GOT3 (cell line): ENCODE results near the gene CDC20B.

Source experiments
- DNase-seq: peaks from one replicate; lab custom pipeline; 2025; ENCODE audit warnings: mixed read lengths; lab: John Stamatoyannopoulos, UW

Gene CDC20B

DNA sequence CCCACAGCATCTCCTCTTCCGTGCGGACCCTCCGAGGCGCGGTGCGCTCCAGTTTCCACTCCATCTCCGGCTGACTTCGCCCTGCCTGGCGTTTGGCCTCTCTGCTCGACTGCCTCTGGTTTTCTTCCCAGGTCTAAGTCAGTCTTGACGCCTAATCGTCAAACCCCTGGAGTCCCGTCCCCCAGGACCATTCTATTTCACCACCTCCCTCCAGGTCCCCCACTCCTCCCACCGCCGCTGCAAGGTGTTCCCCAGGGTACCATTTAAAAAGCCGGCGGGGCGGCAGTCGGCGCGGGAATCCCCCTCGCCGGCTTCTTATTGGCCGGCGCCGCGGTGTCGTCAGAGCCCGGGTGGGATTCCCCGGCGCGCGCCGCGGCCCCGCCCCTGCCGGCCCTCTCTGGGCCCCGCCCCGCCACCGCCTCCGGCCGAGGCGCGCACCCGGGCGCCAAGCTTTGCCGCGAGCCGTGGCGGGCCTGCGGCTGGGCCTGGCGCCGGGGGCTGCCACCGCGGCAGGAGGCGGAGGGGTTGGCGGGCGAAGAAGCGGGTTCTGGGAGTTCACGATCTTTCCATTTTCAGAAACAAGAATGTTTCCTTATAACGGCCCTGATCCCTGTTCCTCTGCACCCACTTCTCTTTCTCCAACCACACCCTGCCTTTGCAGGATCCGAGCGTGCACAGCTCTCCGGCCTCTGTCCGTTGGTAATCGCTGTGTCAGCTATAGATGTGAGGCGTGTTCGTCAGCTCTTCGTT, at the start of gene CDC20B:
Gene CDC20B (minus strand): TSS at position 241 of the 750 bp plus-strand sequence. CDS start 177 bp downstream, at position 64.
- DNase-seq, result peak; percentile 24

- DNase-seq, result no peak
Observed at GRCh38 chr5:55222092-55222984, 49.4 kb upstream of the CDC20B start.

DNA sequence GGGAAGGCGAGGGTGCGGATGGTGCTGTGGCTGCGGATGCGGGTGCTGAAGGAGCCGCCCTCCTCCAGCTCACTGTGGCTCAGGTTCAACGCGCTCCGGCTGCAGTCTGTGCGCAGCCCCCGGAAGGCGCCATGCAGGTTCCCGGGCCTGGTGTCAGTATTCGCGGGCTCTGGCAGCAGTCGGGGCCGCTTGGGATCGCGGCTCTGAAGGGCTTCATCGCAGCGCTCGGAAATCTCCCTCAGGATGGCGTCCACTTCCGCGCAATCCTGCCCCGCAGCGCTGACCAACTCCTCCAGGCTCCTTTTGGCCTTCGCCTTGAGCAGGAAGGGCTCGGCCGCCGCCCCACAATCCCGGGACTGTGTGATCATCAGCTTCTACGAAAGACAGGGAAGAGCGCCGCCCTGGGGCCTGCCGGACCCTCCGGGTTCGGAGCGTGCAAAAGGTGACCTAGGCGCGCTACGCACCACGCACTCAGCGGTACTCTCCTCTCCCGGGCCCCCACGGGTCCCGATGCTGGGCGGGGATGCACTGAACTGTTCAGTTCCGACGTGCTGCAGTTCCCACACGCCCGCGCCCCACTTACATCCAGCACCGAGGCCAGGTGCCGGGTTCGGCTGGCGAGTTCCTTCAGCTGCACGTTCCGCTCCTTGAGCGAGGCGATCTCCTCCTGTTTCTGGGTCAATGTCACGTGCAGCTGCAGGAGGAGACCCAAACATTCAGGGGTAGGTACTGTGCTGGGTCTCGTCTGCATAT, 47.6 kb upstream of the CDC20B start:
- no peak for DNase-seq

DNA sequence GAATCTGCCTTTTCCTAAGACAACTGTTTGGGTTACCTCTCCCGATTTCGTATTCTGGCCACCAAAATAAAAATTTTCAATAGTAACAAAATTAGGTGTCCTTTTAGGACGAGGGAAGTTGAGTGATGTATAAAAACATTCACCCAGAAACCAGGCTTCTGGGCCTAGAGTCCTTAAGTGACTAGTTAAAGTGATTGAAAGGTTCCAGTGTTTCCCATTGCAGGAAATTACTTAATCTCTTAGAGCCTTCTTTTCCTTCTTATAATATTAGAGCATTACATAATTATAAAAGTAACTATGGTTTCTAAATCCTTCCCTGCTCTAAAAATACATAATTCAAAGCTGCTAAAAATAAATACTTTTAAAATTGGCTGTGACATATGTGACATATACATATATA, 46.8 kb upstream of the CDC20B start:
- no peak for DNase-seq

DNA sequence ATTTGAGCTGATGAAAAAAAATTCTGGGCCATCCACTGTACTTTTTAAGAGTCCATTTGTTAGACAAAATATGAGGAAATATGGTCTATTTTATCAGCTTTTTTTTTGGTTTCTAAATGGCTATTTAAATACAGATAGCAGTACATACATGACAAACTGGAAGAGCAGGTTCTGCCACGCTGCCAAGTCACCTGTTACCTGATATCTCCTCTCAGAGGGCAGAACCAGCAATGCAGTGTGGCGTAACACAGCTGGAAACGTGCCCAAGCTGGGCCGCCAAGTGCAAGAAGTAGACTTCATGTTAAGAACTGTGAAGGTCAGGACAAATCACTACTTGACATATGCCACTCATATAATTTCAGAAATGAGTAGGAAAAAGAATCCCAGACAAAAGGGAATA, 46.0 kb upstream of the CDC20B start:
- no peak for DNase-seq

DNA sequence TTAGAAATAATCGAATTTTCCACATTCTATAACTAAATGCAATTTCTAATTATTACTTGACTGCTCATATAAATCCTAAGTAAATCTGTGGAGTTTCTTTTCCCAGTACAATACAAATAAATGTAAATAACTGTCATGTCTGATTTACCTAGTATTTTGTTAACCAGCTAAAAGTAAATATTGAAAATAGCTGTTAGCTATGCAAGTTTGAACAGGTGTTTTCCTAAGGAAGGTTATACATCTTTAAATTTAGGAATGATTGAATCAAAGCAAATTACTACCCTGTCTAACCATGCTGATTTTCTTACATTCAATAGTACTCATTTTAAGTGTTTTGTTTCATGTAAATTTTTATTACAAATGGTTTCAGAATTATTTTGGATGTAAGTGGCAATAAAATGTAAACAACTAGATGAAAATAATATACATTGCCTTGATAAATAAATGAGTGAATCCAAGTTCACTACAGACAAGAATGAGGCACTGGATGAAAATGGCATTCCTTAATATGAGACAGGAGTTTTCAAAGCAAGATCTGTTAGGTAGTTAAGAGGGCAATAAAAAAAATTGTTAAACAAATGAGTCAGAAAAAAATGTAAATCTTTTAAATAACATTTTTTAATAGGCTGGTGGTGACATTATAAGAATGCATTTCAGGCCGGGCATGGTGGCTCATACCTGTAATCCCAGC, 38.4 kb upstream of the CDC20B start:
- DNase-seq, result no peak

GRCh38 chr5:55205001-55205400, 32.0 kb upstream of the CDC20B start:
- DNase-seq, result no peak

- DNase-seq, result no peak
Observed at GRCh38 chr5:55191165-55191564, 18.2 kb upstream of the CDC20B start.

DNA sequence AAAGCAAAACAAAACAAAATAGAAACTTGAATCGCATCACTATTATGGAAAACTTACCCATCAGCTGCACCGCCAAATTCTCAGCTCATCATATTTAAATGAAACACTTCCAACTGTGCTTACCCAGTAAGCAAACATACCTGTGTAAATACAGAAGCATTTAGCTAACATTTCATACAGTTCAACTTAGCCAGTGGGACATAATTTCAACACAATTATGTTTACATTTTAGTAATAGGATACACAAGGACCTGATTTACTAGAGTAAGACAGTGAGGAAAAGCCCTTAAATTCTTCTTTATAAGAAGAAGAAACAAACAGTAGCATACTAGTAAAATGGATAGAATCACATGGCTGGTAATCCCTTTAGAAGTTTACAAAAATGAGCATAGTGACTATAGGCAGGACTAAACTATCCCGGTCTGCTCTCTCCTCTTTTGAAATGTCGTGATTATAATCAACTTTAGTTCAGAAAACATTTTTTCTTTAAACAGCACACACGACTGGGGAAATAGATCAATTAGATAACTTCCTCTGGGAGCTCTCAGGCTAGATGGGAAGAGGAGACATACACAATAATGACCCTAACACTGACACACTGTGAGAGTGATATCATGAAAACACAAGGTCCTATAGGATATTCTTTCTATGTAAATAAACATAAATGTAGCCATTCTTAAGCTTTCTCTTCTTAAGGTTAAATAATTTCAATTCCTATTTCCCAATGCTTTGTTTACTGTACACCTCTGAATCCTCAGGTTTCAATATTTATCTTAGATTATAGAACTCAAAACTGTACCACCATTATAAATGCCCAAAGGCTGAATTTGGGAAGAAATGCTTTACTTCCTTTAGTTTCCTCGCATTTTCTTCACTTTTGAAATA, 15.9 kb upstream of the CDC20B start:
- DNase-seq, result no peak

- no peak for DNase-seq
Observed at GRCh38 chr5:55187370-55187769, 14.4 kb upstream of the CDC20B start.

DNA sequence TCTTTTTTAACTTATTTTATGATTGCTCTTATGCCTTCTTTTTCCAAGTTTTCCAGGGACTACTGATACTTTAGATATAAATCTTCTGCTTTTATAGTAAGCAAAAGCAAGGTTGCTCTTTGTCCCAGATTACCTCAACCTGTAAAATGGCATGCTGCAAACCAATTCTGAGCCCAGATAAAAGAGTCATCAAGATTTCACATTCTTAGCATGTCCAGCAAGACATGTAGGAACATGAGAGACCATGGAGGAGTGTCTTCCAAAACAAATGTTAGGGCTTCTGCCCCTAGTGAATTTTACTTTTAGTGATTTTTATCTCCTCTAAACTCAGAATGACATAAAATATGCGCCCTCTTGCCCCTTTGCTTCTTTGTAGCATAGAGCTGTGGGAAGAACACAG, 7.0 kb upstream of the CDC20B start:
- DNase-seq, result no peak

DNA sequence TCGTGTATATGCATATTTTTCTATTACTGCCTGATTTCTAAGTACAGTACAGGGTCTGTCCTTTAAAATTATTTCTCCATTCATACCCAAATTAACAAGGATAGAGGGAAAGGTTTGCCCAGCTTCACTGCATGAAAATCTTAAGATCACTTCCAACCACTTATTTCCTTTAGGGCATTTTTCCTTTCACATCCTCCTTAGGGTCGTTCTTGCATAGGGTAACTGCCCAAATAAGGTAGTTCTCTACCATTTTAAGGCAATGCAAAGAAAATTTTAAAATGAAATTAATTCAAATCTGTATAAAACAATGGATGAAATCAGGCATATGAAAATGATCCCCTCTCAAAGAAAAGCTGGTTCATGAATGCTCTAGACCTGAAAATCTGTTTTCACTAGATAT, 4.1 kb upstream of the CDC20B start:
- DNase-seq, result no peak

DNA sequence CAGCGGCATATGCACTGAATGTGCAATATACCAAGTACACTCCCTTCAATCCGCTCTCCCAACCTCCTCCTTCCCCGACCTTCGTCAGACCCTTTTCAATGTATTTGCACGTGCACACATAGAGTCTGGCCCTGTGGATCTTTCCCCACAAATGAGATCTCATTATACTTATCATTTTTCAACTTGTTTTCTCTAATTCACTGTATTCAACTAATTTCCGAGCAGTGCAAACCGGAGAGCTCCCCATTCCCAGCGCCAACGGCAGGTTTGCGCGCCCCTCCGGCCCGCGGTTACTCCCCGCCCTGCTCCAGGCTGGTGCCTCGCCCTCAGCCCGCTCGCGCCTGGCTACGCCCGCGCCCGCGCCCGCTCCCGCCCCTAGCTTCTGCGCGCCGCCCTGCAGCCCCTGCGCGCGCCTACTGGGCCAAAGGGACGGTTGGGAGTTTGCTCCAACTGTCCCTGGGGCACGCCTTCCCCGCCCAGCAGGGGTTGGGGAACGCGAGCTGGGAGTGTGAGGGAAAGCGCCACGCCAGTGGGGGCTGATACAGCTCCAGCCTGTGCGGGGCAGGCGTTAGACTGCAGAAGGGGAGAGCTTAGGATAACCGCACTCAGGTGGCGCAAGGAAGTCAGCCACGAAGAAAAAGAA, 3.3 kb upstream of the CDC20B start:
- DNase-seq, result no peak

DNA sequence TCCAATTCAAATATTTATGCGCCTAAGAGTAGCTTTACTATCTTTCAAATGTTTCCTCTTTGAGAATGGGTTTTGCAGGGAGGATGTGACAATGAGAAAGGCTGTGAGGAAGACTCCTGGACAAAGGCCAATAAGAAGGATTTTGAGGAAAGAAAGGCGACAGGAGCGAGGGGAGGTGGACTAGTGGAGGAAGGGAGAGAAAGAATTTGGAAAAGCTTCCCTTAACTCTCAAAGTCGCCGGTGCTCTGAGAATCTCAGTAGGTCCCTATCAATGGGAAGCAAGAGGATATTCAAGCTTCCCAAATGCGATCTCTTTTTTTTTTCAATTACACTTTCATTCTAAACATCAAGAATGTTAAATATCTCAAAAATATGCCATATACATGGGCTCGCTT, 2.8 kb upstream of the CDC20B start:
- no peak for DNase-seq

GRCh38 chr5:55173687-55174230, 782 bp upstream of the CDC20B start:
- DNase-seq, result no peak

DNA sequence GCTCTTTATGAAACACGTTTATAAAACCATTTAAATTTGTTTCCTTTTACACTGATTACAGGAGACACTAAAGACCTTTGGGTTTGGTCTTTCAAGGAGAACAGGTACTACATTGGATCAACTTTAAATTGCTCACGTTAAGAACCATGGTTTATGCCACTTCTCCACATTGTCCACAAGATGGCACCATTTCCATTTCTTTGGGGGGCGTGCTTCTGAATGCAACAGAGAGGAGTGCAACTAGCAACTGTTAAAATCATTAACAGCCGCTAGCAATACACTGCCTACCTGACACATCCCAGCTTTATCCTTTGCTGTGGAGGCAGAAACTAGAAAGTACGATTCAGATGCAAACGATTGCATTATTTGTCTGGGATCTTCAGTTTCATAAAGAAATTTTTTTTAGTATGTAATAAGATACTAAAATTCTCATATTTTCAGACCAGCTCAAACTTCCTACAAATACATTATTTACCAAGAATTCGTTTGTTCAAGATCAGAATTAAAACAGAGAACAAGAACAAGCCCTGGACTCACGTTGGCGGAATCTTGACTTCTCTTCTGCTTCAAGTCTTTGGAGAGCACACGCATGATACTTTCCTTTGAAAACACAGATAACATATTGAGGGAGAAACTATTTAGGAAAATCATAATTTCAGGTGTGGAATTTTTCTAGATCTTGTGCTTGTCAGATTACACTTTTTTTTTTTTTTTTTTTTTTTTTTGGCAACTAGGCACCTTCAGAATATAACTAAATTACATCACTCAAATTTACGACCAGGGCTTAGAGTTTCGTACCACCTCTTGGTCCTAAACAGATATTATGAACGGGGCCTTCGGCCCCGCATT, 702 bp downstream of the CDC20B start:
- DNase-seq, result no peak

- DNase-seq, result no peak
Observed at GRCh38 chr5:55171471-55171870, 1.5 kb downstream of the CDC20B start.

- no peak for DNase-seq
Observed at GRCh38 chr5:55162666-55163065, 10.3 kb downstream of the CDC20B start.
